Thoracic aorta (tissue), 2 donors: Measurements from ENCODE around the gene HOXD8. TPM values are rescaled to one million over a fixed set of nuclear protein-coding genes. Genes with fewer than 3 reads are reported as not detected.

ENCODE experiments used
- ATAC-seq: fragments of 150-250 bp; one replicate; pipeline ENCODE4 v1.8.0; 2017; ENCODE audit warnings: low read depth; ENCODE audit not compliant: insufficient number of reproducible peaks, low FRiP score
- DNase-seq: peaks from one replicate; pipeline ENCODE4 v3.0.0-alpha.2; 2020; ENCODE audit warnings: low spot score
- H3K27ac ChIP-seq, 2 donors: fragments of 200-600 bp; sonication (generic); 1 replicate in 1 of 2; 2 replicates in 1 of 2; pipeline ENCODE4 v1.5.1; 2016; ENCODE audit warnings: mild to moderate bottlenecking in 2 of 2, moderate library complexity in 2 of 2
- H3K27me3 ChIP-seq: fragments of 200-600 bp; sonication (generic); replicated peaks from 2 replicates; pipeline ENCODE4 v1.6.0; 2016; ENCODE audit warnings: mild to moderate bottlenecking; ENCODE audit not compliant: insufficient read depth
- H3K36me3 ChIP-seq: fragments of 200-600 bp; sonication (generic); one replicate; pipeline ENCODE4 v1.5.1; 2016
- H3K4me1 ChIP-seq, 2 donors: fragments of 200-600 bp; sonication (generic); 1 replicate in 1 of 2; 2 replicates in 1 of 2; pipeline versions ENCODE4 v1.5.1 to v1.6.0; 2016; ENCODE audit warnings: low read depth in 2 of 2, mild to moderate bottlenecking in 1 of 2; ENCODE audit not compliant: control insufficient read depth in 1 of 2
- H3K4me3 ChIP-seq: fragments of 200-600 bp; sonication (generic); 2 replicates; pipeline ENCODE4 v1.5.1; 2016; ENCODE audit warnings: mild to moderate bottlenecking
- H3K9me3 ChIP-seq: fragments of 200-600 bp; sonication (generic); 2 replicates; pipeline ENCODE4 v1.5.1; 2016
- total RNA-seq, 2 donors: library from RNA; depleted of rRNA; stranded (reverse); fragments of >200 nt; gene quantifications; one replicate each; pipeline versions ENCODE4 v1.1.0 to v1.2.3, GENCODE V29; 2016
- TF ChIP-seq, protein P1 (sequence below): fragments of 200-600 bp; sonication (generic); IDR thresholded peaks from one replicate; pipeline ENCODE4 v1.5.1; 2019; ENCODE audit warnings: antibody characterized with exemption

HOXD8 gene
- total RNA-seq, 2 donors from 2014 or later: 3.9 to 11.2 TPM

DNA sequence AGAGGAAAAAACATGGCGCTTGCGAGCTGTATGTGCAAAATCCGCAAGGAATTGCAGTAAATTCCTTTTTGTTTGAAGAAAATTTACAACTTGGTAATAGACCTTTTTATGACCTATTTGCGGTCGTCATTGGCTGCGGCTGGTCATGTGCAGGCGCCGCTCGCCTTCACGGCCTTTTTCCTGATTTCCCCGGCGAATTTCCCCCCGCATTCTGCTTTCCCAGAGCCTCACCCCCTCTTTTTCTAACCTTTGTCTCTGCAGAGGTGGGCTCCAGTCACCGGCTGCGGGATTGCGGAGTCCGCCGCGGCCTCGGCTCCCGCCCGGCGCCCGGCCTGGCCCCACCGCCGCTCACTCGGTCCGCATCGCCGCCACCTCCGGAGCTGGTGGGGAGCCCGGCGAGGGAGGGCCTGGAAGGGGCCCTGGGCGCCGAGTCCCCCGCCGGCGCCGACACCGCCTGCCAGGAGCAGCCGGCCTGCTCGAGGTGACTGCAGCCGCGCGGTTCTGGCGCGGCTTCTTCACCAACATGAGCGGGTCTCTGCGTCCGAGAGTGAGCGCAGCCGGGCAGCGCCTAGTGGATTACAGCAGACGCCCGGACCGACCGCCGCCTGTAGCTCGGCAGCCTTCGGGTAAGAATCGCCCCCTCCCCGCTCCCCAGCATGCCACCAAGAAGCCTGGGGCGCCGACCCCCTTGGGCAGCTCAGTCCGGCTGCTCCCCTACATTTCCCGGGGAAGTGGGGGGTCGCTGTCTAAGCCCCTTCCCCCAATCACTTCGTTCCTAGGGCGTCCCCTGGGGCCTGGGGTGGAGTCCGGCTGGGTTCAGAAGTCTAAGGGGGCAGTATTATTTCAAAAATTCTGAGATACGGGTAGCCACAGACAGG is 7.1 kb downstream of the HOXD8 start:
- Histone ChIP-seq H3K4me3 (peak overlapping the region; percentile 88), H3K4me1 (peaks cover 16 to 31% of the 10 kb centered on the region in 2 donors), H3K27me3 (no peaks in the 10 kb centered on the region), H3K27ac (peak overlapping the region; percentile 84 to 88), H3K36me3 (no peaks in the 10 kb centered on the region), H3K9me3 (no peaks in the 10 kb centered on the region)
- TF ChIP-seq, protein P1, sequence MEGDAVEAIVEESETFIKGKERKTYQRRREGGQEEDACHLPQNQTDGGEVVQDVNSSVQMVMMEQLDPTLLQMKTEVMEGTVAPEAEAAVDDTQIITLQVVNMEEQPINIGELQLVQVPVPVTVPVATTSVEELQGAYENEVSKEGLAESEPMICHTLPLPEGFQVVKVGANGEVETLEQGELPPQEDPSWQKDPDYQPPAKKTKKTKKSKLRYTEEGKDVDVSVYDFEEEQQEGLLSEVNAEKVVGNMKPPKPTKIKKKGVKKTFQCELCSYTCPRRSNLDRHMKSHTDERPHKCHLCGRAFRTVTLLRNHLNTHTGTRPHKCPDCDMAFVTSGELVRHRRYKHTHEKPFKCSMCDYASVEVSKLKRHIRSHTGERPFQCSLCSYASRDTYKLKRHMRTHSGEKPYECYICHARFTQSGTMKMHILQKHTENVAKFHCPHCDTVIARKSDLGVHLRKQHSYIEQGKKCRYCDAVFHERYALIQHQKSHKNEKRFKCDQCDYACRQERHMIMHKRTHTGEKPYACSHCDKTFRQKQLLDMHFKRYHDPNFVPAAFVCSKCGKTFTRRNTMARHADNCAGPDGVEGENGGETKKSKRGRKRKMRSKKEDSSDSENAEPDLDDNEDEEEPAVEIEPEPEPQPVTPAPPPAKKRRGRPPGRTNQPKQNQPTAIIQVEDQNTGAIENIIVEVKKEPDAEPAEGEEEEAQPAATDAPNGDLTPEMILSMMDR: peak; percentile 9
- no peak for DNase-seq
- ATAC-seq: no peak

DNA sequence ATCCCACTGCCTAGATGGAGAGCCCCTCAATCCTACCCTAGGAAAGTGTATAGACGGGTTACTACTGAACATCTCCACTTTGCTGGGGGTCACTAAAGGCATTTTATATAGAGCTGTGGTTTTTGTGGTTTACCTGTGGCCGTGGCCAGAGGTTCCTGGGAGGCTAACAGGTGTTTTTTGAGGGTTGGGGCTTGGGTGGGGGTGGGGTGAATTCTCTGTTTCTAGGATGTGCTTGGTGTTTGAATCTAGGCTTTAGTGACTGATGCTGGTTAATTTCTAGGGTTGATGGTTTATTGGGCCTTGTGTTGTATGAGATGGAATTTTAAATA is 7.7 kb downstream of the HOXD8 start:
- DNase-seq (no peak), ATAC-seq (no peak)
- H3K9me3 ChIP-seq: no peaks in the 10 kb centered on the region
- H3K36me3 ChIP-seq: no peaks in the 10 kb centered on the region
- peaks cover 16 to 30% of the 10 kb centered on the region in 2 donors for H3K4me1 ChIP-seq
- H3K27ac ChIP-seq: peak overlapping the region; percentile 84 to 88
- TF ChIP-seq, protein P1: no peak
- H3K27me3 ChIP-seq: no peaks in the 10 kb centered on the region
- H3K4me3 ChIP-seq: peak overlapping the region; percentile 88

DNA sequence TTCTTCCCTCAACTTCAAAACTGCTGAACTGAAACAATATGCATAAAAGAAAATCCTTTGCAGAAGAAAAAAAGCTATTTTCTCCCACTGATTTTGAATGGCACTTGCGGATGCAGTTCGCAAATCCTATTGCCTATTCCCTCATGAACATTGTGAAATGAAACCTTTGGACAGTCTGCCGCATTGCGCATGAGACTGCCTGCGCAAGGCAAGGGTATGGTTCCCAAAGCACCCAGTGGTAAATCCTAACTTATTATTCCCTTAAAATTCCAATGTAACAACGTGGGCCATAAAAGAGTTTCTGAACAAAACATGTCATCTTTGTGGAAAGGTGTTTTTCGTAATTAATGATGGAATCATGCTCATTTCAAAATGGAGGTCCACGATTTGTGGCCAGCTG is 8.4 kb downstream of the HOXD8 start:
- Histone ChIP-seq H3K27me3 (no peaks in the 10 kb centered on the region), H3K4me1 (peaks cover 14 to 30% of the 10 kb centered on the region in 2 donors), H3K9me3 (no peaks in the 10 kb centered on the region), H3K36me3 (no peaks in the 10 kb centered on the region), H3K27ac (no peak overlapping the region), H3K4me3 (peak overlapping the region; percentile 88)
- TF ChIP-seq, protein P1: no peak
- DNase-seq (no peak), ATAC-seq (no peak)

DNA sequence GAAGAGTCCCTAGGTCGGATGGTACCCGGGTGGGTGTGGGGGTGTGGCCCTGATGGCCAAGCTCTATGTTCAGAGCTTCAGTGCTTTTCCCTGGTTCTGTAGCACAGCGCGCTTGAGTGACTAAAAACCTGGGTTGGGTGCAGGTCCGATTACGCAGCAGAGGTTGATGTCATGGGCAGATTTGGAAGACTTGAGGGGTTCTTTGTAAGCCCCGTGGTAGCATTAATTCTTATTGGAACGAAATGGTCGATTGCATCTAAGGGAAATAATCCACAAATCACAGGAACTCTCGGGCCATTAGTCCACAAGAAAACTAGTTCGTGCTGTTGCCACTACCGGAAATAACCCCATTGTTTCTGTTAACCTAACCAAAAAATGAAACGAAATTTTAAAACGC is 9.0 kb downstream of the HOXD8 start:
- ATAC-seq (no peak), DNase-seq (no peak)
- H3K27ac ChIP-seq: no peak overlapping the region
- no peaks in the 10 kb centered on the region for H3K9me3 ChIP-seq
- no peaks in the 10 kb centered on the region for H3K36me3 ChIP-seq
- H3K4me1 ChIP-seq: peaks cover 11 to 26% of the 10 kb centered on the region in 2 donors
- TF ChIP-seq, protein P1: no peak
- H3K4me3 ChIP-seq: no peak overlapping the region
- H3K27me3 ChIP-seq: no peaks in the 10 kb centered on the region

DNA sequence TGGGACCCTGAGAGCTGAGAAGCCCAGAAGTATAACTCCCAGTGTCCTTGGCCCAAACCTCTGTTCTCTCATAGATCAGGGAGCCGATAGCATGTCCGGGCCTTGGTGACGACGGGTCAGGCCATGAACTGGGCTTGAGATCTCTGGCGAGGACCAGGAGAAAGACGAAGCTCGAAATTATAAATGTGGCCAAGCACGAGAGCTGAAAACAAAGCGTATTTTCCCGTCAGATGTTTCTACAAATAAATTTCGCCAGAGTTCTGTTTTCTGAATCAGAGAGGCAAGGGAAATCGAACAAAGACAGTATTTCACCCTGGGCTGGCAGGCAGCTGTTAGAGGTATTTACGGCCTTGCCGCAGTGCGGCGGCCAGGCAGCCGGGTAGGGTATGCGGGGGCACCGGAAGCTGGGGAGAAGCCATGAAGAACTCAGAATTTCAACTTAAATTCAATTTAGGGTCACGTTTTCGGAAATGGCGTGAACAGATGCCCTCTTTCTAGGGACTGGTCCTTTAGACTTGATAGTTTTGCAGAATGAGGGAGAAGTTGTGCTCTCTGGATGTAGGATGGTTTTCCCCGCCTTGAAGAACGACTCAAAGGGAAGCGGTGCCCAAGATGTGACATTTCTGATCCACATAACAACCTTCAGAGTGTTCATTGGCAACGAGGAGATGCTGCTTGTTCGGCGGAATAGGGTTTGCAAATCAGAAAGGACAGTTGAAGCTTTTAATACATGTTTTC is 9.6 kb downstream of the HOXD8 start:
- TF ChIP-seq, protein P1: no peak
- no peaks in the 10 kb centered on the region for H3K27me3 ChIP-seq
- H3K36me3 ChIP-seq: no peaks in the 10 kb centered on the region
- no peak for DNase-seq
- H3K27ac ChIP-seq: no peak overlapping the region
- peaks cover 11 to 25% of the 10 kb centered on the region in 2 donors for H3K4me1 ChIP-seq
- H3K4me3 ChIP-seq: peak overlapping the region; percentile 71
- no peak for ATAC-seq
- no peaks in the 10 kb centered on the region for H3K9me3 ChIP-seq
